Mesothelial cell of epicardium (in vitro differentiated cells): ENCODE results near the gene CACNG6. TPM values are rescaled to one million over a fixed set of nuclear protein-coding genes. Genes with fewer than 3 reads are reported as not detected.

Experiments
- DNase-seq, 2 experiments: peaks; one replicate each; pipeline ENCODE4 v3.0.0; 2021; ENCODE audit warnings: low spot score in 2 of 2; ENCODE audit not compliant: unreplicated experiment in 2 of 2
- H3K27ac Mint-ChIP-seq: 2 replicates; pipeline ENCODE4 v1.8.0; 2021; ENCODE audit warnings: mixed read lengths
- H3K27me3 Mint-ChIP-seq: 2 replicates; pipeline ENCODE4 v1.8.0; 2021; ENCODE audit warnings: low read depth, mixed read lengths
- H3K36me3 Mint-ChIP-seq: 2 replicates; pipeline ENCODE4 v1.8.0; 2021; ENCODE audit warnings: mixed read lengths
- H3K4me1 Mint-ChIP-seq: 2 replicates; pipeline ENCODE4 v1.8.0; 2021; ENCODE audit warnings: mixed read lengths
- H3K4me3 Mint-ChIP-seq: 2 replicates; pipeline ENCODE4 v1.8.0; 2021; ENCODE audit warnings: mild to moderate bottlenecking, moderate library complexity, mixed read lengths
- H3K9me3 Mint-ChIP-seq: 2 replicates; pipeline ENCODE4 v1.8.0; 2021; ENCODE audit warnings: mixed read lengths
- CTCF ChIP-seq: fragments of 200-600 bp; sonication (generic); IDR thresholded peaks from one replicate; pipeline ENCODE4 v1.5.0; 2021; ENCODE audit warnings: antibody characterized with exemption; ENCODE audit not compliant: unreplicated experiment
- total RNA-seq: library from RNA; stranded (reverse); gene quantifications from 3 replicates; pipeline ENCODE4 v1.2.1, GENCODE V29; 2021

The CACNG6 gene
- total RNA-seq, 1 donor from 2014 or later: 5.3 TPM

- peaks cover 53% of the 10 kb centered on the region for H3K27me3 Mint-ChIP-seq
- H3K4me3 Mint-ChIP-seq: no peak overlapping the region
- no peaks in the 10 kb centered on the region for H3K9me3 Mint-ChIP-seq
- DNase-seq: no peak
- H3K4me1 Mint-ChIP-seq: no peaks in the 10 kb centered on the region
- TF ChIP-seq CTCF: no peak
- H3K36me3 Mint-ChIP-seq: no peaks in the 10 kb centered on the region
- H3K27ac Mint-ChIP-seq: no peak overlapping the region
Measured at GRCh38 chr19:53971673-53972072, 19.8 kb upstream of the CACNG6 start.

- peaks cover 29% of the 10 kb centered on the region for H3K4me1 Mint-ChIP-seq
- peak overlapping the region; percentile 77 for H3K4me3 Mint-ChIP-seq
- DNase-seq: peak; percentile 69 to 76
- H3K36me3 Mint-ChIP-seq: no peaks in the 10 kb centered on the region
- H3K27me3 Mint-ChIP-seq: peaks cover 52% of the 10 kb centered on the region
- peak overlapping the region; percentile 78 for H3K27ac Mint-ChIP-seq
- no peak for TF ChIP-seq CTCF
- no peaks in the 10 kb centered on the region for H3K9me3 Mint-ChIP-seq
Measured at GRCh38 chr19:53977429-53977990, 13.9 kb upstream of the CACNG6 start.

GRCh38 chr19:53977991-53978731 is 13.3 kb upstream of the CACNG6 start:
- Mint-ChIP-seq H3K27ac (peak overlapping the region; percentile 78), H3K27me3 (peaks cover 45% of the 10 kb centered on the region), H3K36me3 (no peaks in the 10 kb centered on the region), H3K9me3 (no peaks in the 10 kb centered on the region), H3K4me1 (peaks cover 29% of the 10 kb centered on the region), H3K4me3 (peak overlapping the region; percentile 77)
- DNase-seq: peak; percentile 82 to 90
- no peak for TF ChIP-seq CTCF

DNA sequence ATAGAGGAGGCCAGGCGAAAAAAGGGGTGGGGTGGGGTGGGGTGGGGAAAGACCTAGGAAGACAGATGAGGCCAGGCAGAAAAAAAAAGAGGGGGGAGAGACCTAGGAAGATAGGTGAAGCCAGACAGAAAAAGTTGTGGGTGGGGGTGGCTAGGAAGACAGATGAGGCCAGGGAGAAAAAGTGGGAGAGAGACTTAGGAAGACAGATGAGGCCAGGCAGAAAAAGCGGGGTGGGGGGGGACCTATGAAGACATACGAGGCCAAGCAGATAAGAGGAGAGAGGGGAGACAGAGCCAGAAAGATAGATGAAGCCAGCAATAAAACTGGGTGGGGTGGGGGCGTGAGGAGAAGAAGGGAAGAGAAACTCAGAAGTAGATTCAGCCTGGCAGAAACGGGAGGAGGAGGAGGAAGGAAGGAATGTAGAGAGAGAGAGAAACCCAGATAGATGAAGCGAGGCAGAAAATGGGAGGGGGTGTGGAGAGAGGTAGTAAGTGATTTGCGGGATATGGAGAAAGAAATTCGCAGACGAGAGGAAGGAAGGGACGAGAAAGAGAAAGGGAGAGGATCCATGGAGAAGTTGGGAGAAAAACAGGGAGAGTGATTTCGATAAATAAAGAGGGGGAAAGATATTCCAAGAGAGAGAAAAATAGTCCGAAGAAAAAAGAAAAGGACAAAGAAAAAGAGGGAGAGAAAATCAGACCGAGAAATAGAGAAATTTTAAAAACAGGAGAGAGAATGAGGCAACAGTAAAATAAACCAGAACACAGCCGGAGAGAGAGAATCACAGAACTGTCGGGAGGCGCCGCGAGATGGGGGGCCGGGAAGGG is 12.2 kb upstream of the CACNG6 start:
- no peak for DNase-seq
- Mint-ChIP-seq H3K9me3 (no peaks in the 10 kb centered on the region), H3K36me3 (no peaks in the 10 kb centered on the region), H3K4me3 (peak overlapping the region; percentile 78), H3K4me1 (peaks cover 29% of the 10 kb centered on the region), H3K27me3 (peaks cover 38% of the 10 kb centered on the region), H3K27ac (peak overlapping the region; percentile 92)
- TF ChIP-seq CTCF: no peak

DNA sequence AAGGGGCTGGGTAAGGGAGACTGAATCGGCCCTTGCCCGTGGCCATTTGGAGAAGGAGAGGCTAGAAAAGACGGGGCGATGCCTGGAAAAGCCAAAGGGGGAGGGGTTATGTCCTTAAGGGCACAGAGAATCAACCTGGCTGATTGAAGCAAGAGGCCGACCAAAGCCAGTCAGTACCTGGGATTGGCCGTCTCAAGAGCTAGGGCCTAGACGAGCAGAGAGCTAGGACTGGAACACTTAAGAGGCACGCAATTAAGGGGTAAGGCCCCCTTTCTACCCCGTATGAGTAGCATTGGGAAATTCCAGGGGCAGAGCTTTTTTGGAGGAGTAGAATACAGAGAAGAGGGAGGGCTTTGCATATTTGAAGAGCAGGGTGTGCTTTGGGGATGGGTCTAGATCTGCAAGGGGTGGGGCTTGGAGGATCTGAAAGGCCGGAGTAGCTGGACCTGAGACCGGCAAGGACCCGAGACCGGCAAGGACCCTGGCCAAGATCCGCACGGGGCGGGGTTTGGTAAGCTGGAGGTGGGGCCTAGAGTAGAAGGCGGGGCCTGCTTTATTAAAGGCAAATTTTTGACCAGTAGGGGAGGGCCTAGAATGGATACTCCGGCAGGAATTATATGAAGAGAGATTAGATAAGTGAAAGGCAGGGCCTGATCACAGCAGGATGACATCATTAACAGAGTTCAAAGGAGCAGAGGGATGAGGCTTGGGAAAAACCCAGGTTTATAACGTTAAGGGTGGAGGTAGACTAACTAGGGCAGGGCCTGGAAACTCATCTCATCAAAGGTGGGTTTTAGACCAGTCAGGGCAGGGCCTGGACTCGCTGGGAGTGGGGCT is 10.7 kb upstream of the CACNG6 start:
- no peaks in the 10 kb centered on the region for H3K36me3 Mint-ChIP-seq
- H3K27me3 Mint-ChIP-seq: peaks cover 30% of the 10 kb centered on the region
- TF ChIP-seq CTCF: no peak
- H3K4me1 Mint-ChIP-seq: peaks cover 29% of the 10 kb centered on the region
- peak overlapping the region; percentile 98 for H3K27ac Mint-ChIP-seq
- no peaks in the 10 kb centered on the region for H3K9me3 Mint-ChIP-seq
- DNase-seq: no peak
- H3K4me3 Mint-ChIP-seq: peak overlapping the region; percentile 78
